HG03432 (cell line): Measurements from ENCODE around the gene VAV1.
A peak's percentile ranks its signal among the peaks of the same experiment; 100 is the strongest.
"Not testable (repeated sequence)": the region's sequence is repeated elsewhere in the genome, so short reads cannot be mapped to it uniquely, and the experiment has no call there.

Experiments
- ATAC-seq: cut with Tn5 transposase; IDR thresholded peaks from one replicate; pipeline ENCODE4 v1.9.1; 2021; ENCODE audit warnings: mild to moderate bottlenecking, moderate library complexity; ENCODE audit not compliant: unreplicated experiment

The VAV1 gene

DNA sequence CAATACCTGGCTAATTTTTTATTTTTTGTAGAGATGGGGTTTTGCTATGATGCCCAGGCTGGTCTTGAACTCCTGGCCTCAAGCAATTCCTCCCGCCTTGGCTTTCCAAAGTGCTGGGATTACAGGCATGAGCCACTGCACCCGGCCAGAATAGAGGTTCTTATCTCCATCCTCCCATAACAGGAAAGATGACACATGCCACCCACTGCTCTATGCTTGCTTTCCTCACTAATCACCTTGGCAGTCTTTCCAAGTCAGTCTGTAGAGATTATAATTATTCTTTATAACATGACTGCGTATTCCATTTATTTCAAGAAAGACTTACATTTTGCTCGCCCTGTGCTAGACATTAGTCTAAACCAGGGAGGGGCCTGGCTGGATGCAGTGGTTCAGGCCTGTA is 6.7 kb downstream of the VAV1 start:
- ATAC-seq, result no peak

DNA sequence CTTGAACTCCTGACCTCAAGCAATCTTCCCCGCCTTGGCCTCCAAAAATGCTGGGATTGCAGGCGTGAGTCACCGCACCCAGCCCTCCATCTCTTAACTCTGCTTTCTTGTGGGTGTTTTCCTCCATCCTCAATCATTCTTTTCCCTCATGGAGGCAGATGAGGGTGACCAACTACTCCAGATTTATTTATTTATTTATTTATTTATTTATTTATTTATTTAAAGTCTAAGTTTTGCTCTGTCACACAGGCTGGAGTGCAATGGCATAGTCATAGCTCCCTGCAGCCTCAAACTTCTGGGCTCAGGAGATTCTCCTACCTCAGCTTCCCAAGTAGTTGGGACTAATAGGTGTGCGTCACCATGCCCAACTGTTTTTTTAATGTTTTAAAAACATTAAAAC is 14.9 kb downstream of the VAV1 start:
- ATAC-seq, result no peak

DNA sequence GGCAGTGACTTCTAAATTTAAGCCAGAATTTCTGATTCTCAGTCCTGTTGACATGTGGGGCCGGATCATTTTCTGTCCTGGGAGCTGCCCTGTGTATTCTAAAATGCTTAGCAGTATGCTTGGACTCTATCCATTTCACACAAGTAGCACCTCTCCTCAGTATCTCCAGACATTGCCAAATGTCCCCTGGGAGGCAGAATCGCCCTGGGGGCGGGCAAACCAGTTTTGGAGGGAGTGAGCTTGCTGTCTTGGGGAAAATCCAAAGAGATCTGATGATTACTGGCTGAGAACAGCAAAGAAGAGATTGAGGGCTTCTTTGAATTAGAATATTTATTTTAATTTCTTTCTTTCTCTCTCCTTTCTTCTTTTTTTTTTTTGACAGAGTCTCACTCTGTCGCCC is 16.4 kb downstream of the VAV1 start:
- no peak for ATAC-seq

DNA sequence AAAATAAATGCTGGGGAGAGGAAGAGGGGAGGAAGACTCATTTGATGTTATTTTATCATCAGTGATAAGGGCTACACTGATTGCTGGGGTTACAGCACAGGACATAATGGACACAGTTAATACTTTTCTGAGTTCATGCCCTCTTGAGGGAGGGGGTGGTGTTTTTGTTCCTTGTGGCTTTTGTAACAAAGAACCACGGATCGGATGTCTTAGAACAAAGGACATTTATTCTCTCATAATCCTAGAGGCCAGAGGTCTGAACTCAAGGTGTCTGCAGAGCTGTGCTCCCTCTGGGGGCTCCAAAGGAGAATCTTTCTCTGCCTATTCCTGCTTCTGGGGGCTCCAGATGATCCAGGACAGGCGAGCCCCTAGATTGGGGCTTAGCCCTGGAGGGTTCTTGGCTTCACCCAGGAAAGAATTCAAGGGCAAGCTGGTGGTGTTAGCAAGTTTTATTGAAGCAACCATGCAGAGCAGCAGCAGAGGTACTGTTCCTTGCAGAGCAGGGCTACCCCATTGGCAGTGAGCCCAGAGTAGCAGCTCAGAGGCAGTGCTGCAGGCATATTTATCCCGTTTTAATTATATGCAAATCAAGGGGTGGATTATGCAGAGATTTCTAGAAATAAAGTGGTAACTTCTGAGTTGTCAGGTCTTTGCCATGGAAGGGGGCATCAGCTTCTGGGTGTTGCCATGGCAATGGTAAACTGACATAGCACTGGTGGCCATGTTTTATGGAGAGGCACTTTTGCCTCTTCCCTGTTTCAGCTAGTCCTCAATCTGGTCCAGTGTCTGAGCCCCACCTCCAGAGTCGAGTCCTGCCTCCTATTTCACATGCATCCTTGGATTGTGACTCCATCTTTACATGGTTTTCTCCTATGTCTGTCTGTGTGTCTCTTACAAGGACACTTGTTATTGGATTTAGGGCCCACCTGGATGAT is 18.0 kb downstream of the VAV1 start:
- no peak for ATAC-seq

DNA sequence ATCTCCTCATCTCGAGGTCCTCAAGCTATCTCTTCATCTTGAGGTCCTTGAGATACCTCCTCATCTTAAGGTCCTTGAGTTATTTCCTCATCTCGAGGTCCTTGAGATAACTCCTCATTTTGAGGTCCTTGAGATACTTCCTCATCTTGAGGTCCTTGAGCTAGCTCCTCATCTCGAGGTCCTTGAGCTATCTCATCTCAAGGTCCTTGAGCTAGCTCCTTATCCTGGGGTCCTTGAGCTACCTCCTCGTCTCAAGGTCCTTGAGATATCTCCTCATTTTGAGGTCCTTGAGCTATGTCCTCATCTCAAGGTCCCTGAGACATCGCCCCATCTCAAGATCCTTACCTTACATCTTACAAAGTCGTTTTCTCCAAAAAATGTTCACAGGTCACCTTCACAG is 18.7 kb downstream of the VAV1 start:
- no peak for ATAC-seq

DNA sequence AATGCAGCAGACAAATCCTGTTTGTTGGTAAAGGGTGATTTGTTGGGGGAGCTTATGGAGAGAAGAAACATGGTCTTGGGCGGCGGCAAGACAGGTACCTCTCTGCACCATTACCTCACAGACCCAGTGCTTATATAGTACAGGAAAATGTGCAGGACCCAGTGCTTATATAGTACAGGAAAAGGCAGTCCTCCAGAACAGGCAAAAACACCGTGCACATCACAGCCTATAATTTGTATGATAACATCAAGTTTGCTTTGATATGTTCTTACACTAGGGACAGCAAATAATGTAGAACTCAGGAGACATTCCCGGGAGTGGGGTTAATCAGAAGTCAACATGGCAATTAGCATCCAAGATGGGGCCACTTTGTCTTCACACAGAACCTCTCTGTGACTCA is 20.9 kb downstream of the VAV1 start:
- ATAC-seq, result no peak

DNA sequence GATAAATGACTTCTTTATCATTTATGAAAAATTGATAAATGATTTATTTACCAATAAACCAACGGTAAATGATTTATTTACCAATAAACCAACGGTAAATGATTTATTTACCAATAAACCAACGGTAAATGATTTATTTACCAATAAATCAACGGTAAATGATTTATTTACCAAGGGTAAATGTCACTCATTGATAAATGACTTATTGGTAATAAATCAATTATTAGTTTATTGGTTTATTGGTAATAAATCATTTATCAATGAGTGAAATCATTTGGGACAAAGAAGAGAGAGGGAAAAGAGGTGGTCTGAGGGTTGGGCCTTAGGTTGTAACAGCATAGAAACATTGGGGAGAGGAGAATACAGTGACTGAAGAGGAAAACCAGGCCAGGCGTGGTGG is 21.5 kb downstream of the VAV1 start:
- no peak for ATAC-seq

DNA sequence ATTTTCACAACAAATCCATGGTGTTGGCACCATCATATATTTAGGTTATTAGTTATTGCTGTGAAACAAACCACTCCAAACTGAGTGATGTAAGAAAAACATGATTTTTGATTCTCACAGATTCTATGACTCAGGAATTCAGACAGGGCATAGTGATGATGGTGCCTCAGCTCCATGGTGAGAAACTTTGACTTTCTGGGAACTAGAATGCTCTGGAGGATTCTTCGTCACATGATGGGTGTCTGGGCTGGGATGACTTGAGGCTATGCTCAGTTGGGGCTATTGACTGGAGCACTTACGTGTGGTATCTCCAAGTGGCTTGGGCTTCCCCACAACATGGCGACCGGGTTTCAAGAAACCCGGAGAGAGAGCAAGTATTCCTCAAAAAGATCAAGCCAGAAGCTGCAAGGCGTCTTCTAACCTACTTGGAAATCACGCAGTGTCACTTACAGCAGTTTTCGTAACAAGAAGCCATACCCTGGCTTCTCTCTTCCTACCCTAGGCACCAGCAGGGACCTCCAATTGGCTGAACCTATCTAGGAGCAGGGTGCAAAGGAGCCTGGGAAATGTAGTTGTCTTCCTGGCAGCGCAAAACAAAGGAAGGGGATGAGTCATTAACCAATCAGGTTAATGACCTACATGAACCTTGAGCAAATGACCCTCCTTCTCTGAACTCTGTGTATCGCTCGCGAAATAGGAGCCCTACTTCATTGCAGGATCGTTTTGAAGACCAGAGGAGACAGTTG is 22.4 kb downstream of the VAV1 start:
- ATAC-seq, result no peak

DNA sequence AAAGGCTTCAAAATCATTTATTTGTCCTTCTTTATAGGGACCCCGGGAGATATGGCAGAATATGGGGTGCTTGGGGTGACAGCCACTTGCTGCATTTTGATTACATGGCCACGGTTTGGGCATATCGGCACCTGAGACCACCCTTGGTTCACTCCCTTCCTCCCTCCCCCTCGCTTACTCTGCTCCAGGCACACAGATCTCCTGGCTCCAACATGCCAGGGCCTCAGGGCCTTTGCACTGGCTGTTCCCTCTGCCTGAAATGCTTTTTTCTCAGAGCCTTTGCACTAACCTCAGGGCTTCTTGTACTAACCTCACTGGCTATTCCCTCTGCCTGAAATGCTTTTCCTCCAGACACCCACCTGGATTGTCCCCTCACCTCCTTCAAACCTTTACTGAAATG is 23.8 kb downstream of the VAV1 start:
- no peak for ATAC-seq

DNA sequence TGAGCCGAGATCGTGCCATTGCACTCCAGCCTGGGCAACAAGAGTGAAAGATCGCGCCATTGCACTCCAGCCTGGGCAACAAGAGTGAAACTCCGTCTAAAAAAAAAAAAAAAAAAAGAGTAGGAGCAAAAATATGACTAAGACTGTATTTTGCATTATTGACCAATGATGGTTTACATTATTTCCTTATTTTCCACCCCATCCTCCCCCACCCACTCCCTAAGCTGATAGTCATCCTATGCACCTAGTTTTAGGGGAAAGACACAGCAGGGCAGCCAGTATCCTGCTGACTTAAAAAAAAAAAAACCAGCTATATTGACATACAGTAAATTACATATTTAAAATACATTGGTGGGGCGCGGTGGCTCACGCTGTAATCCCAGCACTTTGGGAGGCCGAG is 25.1 kb downstream of the VAV1 start:
- no peak for ATAC-seq

DNA sequence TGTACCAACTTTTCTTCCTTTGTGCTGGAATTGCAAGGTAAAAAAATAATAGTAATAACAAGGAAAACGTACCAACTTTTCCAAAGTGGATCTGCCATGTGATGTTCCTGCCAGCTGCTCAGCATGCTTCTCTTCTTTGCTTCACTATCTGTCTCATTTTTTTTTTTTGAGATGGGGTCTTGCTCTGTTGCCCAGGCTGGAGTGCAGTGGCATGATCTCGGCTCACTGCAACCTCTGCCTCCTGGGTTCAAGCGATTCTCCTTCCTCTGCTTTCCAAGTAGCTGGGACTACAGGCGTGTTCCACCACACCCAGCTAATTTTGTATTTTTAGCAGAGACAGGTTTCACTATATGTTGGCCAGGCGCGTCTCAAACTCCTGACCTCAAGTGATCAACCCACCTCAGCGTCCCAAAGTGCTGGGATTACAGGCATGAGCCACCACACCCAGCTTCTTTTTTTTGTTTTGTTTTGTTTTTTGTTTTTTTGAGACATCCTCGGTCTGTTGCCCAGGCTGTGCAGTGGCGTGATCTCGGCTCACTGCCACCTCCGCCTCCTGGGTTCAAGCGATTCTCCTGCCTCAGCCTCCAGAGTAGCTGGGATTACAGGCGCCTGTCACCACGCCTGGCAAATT is 27.8 kb downstream of the VAV1 start:
- ATAC-seq, result not testable (repeated sequence)

DNA sequence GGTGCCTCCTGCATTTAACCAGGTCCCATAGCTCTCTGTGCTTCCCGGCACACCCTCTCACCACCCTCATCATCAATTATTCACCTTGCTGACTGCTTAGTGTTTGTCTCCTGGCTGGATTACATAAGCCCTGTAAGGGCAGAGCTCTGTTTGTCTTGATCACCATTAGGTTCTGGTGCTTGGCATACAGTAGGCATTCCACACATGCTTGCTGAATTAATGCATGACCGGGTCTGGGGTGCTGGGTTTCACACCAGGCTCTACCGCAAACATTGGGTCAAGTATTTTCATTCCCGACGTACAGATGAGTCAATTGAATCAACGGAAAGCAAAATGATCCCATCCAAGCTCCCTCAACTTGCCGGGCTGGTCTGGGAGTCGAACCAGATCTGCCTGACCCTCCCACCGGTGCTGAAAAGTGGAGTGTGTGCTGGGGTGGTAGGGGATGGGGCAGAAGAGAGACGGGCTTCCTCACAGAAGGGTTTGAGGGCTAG is 28.5 kb downstream of the VAV1 start:
- no peak for ATAC-seq

DNA sequence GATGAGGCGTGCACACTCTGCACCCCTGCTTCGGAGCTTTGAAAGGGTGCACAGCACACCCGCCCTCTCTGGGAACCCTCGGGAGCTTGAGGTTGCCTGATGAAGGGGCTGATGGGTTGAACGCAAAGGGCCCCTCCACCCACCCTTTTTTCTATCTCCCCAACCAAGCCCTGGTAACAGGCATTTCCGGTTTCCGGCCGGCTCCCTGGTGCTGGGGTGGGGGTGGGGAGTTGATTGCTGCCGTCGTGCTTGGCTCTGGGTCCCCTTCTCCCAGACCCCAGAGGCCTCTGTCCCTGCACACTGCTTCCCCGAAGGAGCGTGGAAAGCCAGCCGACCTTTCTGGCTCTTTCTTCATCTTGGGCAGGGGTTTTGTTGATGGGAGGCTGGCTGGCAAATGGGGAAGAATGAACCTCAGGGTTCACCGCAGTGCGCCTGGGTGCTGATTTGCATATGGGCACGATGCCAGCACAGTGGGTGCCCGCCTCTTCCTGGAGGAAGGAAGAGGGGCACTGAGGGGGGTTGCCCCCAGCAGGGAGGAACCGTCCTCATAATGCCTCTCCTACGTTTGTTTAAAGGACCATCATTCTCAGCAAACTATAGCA is 29.1 kb downstream of the VAV1 start:
- ATAC-seq, result peak; percentile 60

DNA sequence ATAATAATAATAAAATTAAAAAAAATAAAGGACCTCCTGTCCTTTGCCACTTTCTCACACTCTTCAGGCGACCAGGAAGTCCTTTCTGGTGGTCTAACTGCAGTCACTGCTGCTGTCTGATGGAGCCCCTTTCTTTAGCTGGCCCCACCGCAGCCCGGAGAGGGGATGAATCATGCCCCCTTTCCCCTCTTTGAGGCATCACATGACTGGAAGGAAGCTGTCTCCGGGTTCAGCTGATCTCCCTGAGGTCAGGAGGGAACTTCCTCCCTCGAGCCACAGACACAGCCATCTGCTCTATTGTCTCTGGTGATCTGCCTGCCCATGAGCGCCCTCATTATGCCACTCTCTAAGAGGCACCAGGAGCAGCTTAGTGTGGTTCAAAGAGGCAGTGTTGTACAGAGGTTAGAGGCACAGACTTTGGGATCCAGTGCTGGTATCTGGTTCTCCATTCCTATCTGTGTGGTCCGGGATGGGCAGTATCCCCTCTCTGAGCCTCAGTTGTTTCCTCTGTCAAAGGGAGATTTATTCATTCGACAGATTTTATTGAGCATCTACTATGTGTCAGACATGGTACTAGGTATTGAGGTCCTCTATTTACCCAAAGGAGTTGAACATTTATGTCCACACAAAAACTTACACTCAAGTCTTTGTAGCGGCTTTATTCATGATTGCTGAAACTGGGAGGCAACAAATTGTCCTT is 30.0 kb downstream of the VAV1 start:
- peak; percentile 49 for ATAC-seq

DNA sequence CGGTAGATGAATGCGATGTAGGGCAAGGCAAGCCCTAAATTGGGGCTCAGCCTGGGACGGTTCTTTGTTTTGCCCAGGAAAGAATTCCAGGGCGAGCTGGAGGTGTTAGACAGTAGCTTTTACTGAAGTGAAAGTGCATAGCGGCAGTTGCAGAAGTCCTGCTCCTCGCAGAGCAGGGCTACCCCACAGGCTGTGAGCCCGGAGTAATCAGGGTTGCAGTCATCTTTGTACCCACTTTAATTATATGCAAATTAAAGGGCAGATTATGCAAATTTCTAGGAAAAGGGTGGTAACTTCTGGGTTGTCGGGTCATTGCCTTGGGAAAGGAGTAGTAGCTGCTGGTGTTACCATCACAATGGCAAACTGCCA is 30.5 kb downstream of the VAV1 start:
- no peak for ATAC-seq

DNA sequence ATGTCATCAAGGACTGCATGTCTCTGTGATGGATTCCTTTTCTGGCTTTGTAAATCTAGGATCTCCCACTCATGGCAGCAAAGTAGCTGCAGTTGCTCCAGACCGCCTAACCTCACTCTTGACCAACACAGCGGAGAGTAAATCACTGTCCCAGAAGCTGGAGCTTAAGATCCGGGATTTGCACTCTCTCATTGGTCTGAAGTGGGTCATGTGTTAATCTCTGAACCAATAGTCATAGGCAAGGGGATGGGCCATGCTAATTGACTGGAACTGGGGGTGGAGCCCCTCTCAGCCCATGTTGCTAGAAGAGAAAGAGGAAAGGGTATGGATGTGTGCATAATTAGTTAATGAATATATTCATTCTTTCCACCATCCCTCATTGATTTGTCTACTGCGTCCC is 34.0 kb downstream of the VAV1 start:
- ATAC-seq, result no peak

DNA sequence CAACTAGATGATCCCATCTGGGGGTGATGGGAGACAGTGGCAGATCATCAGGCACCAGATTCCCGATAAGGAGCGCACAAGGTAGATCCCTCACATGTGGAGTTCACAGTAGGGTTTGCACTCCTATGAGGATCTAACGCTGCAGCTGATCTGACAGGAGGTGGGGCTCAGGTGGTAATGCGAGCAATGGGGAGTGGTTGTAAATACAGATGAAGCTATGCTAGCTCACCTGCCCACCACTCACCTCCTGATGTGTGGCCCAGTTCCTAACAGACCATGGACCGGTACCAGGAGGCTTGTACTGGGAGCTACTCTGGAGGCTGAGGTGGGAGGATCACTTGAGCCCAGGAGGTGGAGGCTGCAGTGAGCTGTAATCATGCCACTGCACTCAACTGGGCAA is 34.8 kb downstream of the VAV1 start:
- no peak for ATAC-seq

DNA sequence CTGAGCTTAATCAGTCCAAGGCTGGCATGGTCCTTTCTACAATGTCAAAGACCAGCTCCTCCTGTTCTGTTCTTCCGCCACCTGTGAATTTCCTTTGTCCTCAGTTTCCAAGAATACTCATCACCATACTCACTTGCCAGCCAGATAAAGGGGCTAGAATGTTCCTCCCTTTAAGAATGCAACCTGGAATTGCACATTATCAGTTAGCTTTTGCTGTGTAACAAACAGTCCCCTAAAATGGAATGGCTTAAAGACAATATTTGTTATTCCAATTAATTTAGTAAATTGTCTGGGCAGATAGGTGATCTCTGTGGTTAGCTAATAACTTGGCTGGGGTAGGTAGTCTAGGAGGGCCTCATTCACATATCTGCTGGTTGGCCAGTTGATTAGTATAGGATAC is 36.0 kb downstream of the VAV1 start:
- no peak for ATAC-seq

DNA sequence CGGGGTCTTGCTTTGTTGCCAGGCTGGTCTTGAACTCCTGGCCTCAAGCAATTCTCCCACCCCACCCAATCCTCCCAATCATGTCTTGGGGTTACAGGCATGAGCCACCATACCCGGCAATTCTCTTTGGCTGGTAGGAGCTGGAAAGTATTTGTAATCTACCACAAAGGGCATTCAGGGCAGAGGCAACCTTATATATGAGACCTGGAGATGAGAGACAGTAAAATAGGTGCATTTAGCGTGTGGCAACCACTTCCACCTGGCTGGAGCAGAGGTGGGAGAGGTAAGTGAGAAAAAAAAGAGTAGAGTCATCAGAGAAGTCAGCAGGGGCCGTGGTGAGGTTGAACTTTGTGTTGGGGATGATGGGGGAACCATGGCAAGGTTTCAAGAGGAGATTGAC is 36.8 kb downstream of the VAV1 start:
- no peak for ATAC-seq

DNA sequence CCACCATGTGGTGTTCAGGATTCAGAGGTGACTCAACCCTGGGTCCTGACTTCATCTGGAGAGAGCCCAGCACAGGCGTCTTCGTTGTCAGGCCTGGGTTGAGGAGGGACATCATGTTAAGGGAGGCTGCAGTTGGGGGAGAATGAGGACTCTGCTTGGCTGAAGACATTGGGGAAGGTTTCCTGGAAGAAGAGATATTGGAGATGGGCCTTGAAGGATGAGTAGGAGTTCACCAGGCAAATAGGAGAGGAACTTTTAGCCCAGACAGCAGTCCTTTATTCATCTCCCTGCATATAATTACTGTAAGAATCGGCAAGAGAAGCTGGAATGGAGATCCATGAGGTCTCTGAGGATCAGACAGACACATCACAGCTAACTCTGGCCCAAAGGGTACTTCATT is 38.9 kb downstream of the VAV1 start:
- ATAC-seq, result no peak

DNA sequence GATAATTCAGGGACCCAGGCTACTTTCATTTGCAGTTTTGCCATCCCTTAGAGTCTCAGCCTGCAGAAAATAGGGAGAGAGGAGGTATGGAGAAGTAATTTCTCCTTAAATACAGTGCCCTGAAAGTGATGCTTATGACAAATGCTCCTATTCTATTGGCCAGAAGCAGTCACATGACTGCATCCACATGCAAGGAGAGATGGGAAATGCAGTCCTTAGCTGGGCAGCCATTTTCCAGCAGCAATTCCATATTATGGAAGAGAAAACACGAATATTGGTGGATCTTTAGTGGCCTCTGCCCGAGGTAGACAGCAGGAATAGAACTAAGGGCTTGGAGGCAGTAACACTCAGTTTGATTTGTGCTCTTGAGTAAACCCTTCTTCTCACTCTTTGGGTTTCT is 39.4 kb downstream of the VAV1 start:
- no peak for ATAC-seq
